ENCODE data around the gene NXPE4.
"Not testable (repeated sequence)": the region's sequence is repeated elsewhere in the genome, so short reads cannot be mapped to it uniquely, and the experiment has no call there.

Gene NXPE4

GRCh38 chr11:114595571-114595970, at the start of gene NXPE4:
NXPE4 (minus strand) TSS chr11:114595786; CDS start chr11:114594759, 1,027 bp downstream.
- DNase-seq: no peak

GRCh38 chr11:114639440-114639839, 43.9 kb upstream of the NXPE4 start:
- DNase-seq: not testable (repeated sequence)

GRCh38 chr11:114631445-114631965, 35.9 kb upstream of the NXPE4 start:
- not testable (repeated sequence) for DNase-seq

- DNase-seq: no peak
Measured at GRCh38 chr11:114625294-114625693, 29.7 kb upstream of the NXPE4 start.

- DNase-seq: no peak
Measured at GRCh38 chr11:114624455-114625207, 29.0 kb upstream of the NXPE4 start.

- DNase-seq: no peak
Measured at GRCh38 chr11:114623720-114624119, 28.1 kb upstream of the NXPE4 start.

- no peak for DNase-seq
Measured at GRCh38 chr11:114622858-114623257, 27.3 kb upstream of the NXPE4 start.

- DNase-seq: no peak
Measured at GRCh38 chr11:114621950-114622809, 26.6 kb upstream of the NXPE4 start.

GRCh38 chr11:114621072-114621471, 25.5 kb upstream of the NXPE4 start:
- no peak for DNase-seq

- DNase-seq: no peak
Measured at GRCh38 chr11:114619659-114620173, 24.1 kb upstream of the NXPE4 start.

GRCh38 chr11:114618139-114618538, 22.6 kb upstream of the NXPE4 start:
- no peak for DNase-seq

GRCh38 chr11:114617157-114618124, 21.9 kb upstream of the NXPE4 start:
- no peak for DNase-seq

- DNase-seq: no peak
Measured at GRCh38 chr11:114616516-114616915, 20.9 kb upstream of the NXPE4 start.

- no peak for DNase-seq
Measured at GRCh38 chr11:114615448-114616361, 20.1 kb upstream of the NXPE4 start.

- DNase-seq: no peak
Measured at GRCh38 chr11:114614127-114614720, 18.6 kb upstream of the NXPE4 start.

GRCh38 chr11:114613094-114613493, 17.5 kb upstream of the NXPE4 start:
- not testable (repeated sequence) for DNase-seq

- no peak for DNase-seq
Measured at GRCh38 chr11:114612686-114613085, 17.1 kb upstream of the NXPE4 start.

GRCh38 chr11:114612199-114612598, 16.6 kb upstream of the NXPE4 start:
- not testable (repeated sequence) for DNase-seq

GRCh38 chr11:114610984-114611944, 15.7 kb upstream of the NXPE4 start:
- peak; percentile 7 for DNase-seq
